Loucy (cell line): ENCODE measurements around the gene TENM3.

ENCODE experiments used
- EZH2phosphoT487 ChIP-seq: fragments of 200-600 bp; IDR thresholded peaks from 2 replicates; pipeline ENCODE4 v1.6.1; 2018; ENCODE audit warnings: antibody characterized with exemption, mild to moderate bottlenecking, moderate library complexity, borderline replicate concordance
- TF ChIP-seq, protein P1 (sequence below): fragments of 200-600 bp; sonication (generic); conservative IDR thresholded peaks from 2 replicates; pipeline ENCODE4 v1.5.1; 2014; ENCODE audit warnings: mild to moderate bottlenecking, antibody characterized with exemption, low read length

GRCh38 chr4:182540496-182540895, 297.3 kb downstream of the TENM3 start:
- TF ChIP-seq, protein P1, sequence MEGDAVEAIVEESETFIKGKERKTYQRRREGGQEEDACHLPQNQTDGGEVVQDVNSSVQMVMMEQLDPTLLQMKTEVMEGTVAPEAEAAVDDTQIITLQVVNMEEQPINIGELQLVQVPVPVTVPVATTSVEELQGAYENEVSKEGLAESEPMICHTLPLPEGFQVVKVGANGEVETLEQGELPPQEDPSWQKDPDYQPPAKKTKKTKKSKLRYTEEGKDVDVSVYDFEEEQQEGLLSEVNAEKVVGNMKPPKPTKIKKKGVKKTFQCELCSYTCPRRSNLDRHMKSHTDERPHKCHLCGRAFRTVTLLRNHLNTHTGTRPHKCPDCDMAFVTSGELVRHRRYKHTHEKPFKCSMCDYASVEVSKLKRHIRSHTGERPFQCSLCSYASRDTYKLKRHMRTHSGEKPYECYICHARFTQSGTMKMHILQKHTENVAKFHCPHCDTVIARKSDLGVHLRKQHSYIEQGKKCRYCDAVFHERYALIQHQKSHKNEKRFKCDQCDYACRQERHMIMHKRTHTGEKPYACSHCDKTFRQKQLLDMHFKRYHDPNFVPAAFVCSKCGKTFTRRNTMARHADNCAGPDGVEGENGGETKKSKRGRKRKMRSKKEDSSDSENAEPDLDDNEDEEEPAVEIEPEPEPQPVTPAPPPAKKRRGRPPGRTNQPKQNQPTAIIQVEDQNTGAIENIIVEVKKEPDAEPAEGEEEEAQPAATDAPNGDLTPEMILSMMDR: no peak
- no peak for TF ChIP-seq EZH2phosphoT487
